Measurements from ENCODE around the gene MAP3K15.
"Not testable (repeated sequence)": the region's sequence is repeated elsewhere in the genome, so short reads cannot be mapped to it uniquely, and the experiment has no call there.

The MAP3K15 gene

GRCh38 chrX:19517965-19518364 lies 2.7 kb upstream of the MAP3K15 start:
- FAIRE-seq, result no peak

GRCh38 chrX:19515615-19516105 lies 352 bp upstream of the MAP3K15 start:
- no peak for FAIRE-seq

- no peak for FAIRE-seq
These were observed 1.9 kb downstream of the MAP3K15 start for GRCh38 chrX:19513383-19513782.

- FAIRE-seq, result no peak
These were observed 2.3 kb downstream of the MAP3K15 start for GRCh38 chrX:19512961-19513360.

- no peak for FAIRE-seq
These were observed 2.9 kb downstream of the MAP3K15 start for GRCh38 chrX:19512359-19512758.

- FAIRE-seq, result not testable (repeated sequence)
These were observed 3.5 kb downstream of the MAP3K15 start for GRCh38 chrX:19511796-19512195.

GRCh38 chrX:19496711-19497110 lies 18.6 kb downstream of the MAP3K15 start:
- FAIRE-seq, result no peak

GRCh38 chrX:19487520-19488200 lies 27.6 kb downstream of the MAP3K15 start:
- no peak for FAIRE-seq

GRCh38 chrX:19479458-19479857 lies 35.9 kb downstream of the MAP3K15 start:
- FAIRE-seq, result no peak

- not testable (repeated sequence) for FAIRE-seq
These were observed 46.9 kb downstream of the MAP3K15 start for GRCh38 chrX:19468383-19468782.

GRCh38 chrX:19462879-19463278 lies 52.4 kb downstream of the MAP3K15 start:
- no peak for FAIRE-seq

GRCh38 chrX:19462231-19462630 lies 53.1 kb downstream of the MAP3K15 start:
- FAIRE-seq, result no peak

GRCh38 chrX:19457662-19458061 lies 57.6 kb downstream of the MAP3K15 start:
- no peak for FAIRE-seq

- no peak for FAIRE-seq
These were observed 67.2 kb downstream of the MAP3K15 start for GRCh38 chrX:19448077-19448476.

- FAIRE-seq, result no peak
These were observed 68.9 kb downstream of the MAP3K15 start for GRCh38 chrX:19446397-19446796.

GRCh38 chrX:19445772-19446171 lies 69.5 kb downstream of the MAP3K15 start:
- FAIRE-seq, result not testable (repeated sequence)

GRCh38 chrX:19443869-19444526 lies 71.3 kb downstream of the MAP3K15 start:
- FAIRE-seq, result no peak

GRCh38 chrX:19440713-19441112 lies 74.6 kb downstream of the MAP3K15 start:
- FAIRE-seq, result no peak

GRCh38 chrX:19422661-19423060 lies 92.6 kb downstream of the MAP3K15 start:
- FAIRE-seq, result not testable (repeated sequence)

GRCh38 chrX:19410259-19410658 lies 105.0 kb downstream of the MAP3K15 start:
- FAIRE-seq, result no peak

- FAIRE-seq, result no peak
These were observed 111.6 kb downstream of the MAP3K15 start for GRCh38 chrX:19403696-19404095.

- no peak for FAIRE-seq
These were observed 122.6 kb downstream of the MAP3K15 start for GRCh38 chrX:19392703-19393102.

GRCh38 chrX:19392078-19392477 lies 123.2 kb downstream of the MAP3K15 start:
- FAIRE-seq, result no peak

- FAIRE-seq, result no peak
These were observed 126.0 kb downstream of the MAP3K15 start for GRCh38 chrX:19389227-19389845.
